Measurements from ENCODE around the gene EHF. TPM values are rescaled to one million over a fixed set of nuclear protein-coding genes. Genes with fewer than 3 reads are reported as not detected.

The EHF gene
- total and polyA plus RNA-seq, 2 experiments from 2014 or later = 5.8 to 9.0 TPM

- H3K79me2 ChIP-seq = peaks cover 88% of the 10 kb centered on the region
- H4K20me1 ChIP-seq (ENCODE audit: insufficient read depth, poor library complexity, severe bottlenecking) = no peaks in the 10 kb centered on the region
- peaks cover 20% of the 10 kb centered on the region for H3K9me3 ChIP-seq (ENCODE audit: low read depth)
- H3K9me2 ChIP-seq (replicated peaks; ENCODE audit: insufficient read depth) = no peaks in the 10 kb centered on the region
- H3K4me2 ChIP-seq = no peak overlapping the region
- no peaks in the 10 kb centered on the region for H3K27me3 ChIP-seq
- peaks cover 5% of the 10 kb centered on the region for H3K36me3 ChIP-seq (replicated peaks; ENCODE audit: insufficient read depth, low read depth)
- no peak overlapping the region for H3K4me3 ChIP-seq
- H3K27ac ChIP-seq = no peak overlapping the region
- H2AFZ ChIP-seq = no peak overlapping the region
- DNase-seq (ENCODE audit: low spot score) = no peak
- no peaks in the 10 kb centered on the region for H3K4me1 ChIP-seq (ENCODE audit: insufficient read depth)
- TF ChIP-seq CTCF (IDR thresholded peaks at IDR 0.05; ENCODE audit: poor library complexity) (no peak), EZH2 (IDR thresholded peaks at IDR 0.05; ENCODE audit: borderline replicate concordance) (no peak), EZH2phosphoT487 (IDR thresholded peaks at IDR 0.05; ENCODE audit: low read depth, severe bottlenecking, unreplicated experiment) (no peak)
These were observed 76.0 kb downstream of the EHF start for GRCh38 chr11:34696862-34697261.

GRCh38 chr11:34706709-34707461 is 86.0 kb downstream of the EHF start:
- H3K9me2 ChIP-seq (replicated peaks; ENCODE audit: insufficient read depth) = no peaks in the 10 kb centered on the region
- 77% methylated on average over 2 of the region's 2 CpGs for WGBS (ENCODE audit: low lambda C conversion rate, missing lambda C conversion rate)
- DNase-seq (ENCODE audit: low spot score) = no peak
- H3K27me3 ChIP-seq = no peaks in the 10 kb centered on the region
- no peaks in the 10 kb centered on the region for H3K4me1 ChIP-seq (ENCODE audit: insufficient read depth)
- H4K20me1 ChIP-seq (ENCODE audit: insufficient read depth, poor library complexity, severe bottlenecking) = no peaks in the 10 kb centered on the region
- TF ChIP-seq EZH2phosphoT487 (IDR thresholded peaks at IDR 0.05; ENCODE audit: low read depth, severe bottlenecking, unreplicated experiment) (no peak), CTCF (IDR thresholded peaks at IDR 0.05; ENCODE audit: poor library complexity) (no peak), EZH2 (IDR thresholded peaks at IDR 0.05; ENCODE audit: borderline replicate concordance) (no peak)
- H3K27ac ChIP-seq = no peak overlapping the region
- no peak overlapping the region for H3K4me2 ChIP-seq
- peaks cover 60% of the 10 kb centered on the region for H3K79me2 ChIP-seq
- no peaks in the 10 kb centered on the region for H3K9me3 ChIP-seq (ENCODE audit: low read depth)
- no peak overlapping the region for H2AFZ ChIP-seq
- no peaks in the 10 kb centered on the region for H3K36me3 ChIP-seq (replicated peaks; ENCODE audit: insufficient read depth, low read depth)
- no peak overlapping the region for H3K4me3 ChIP-seq

- no peaks in the 10 kb centered on the region for H3K36me3 ChIP-seq (replicated peaks; ENCODE audit: insufficient read depth, low read depth)
- DNase-seq (ENCODE audit: low spot score) = no peak
- H3K4me2 ChIP-seq = no peak overlapping the region
- WGBS (ENCODE audit: low lambda C conversion rate, missing lambda C conversion rate) = 94% methylated on average over 3 of the region's 3 CpGs
- H4K20me1 ChIP-seq (ENCODE audit: insufficient read depth, poor library complexity, severe bottlenecking) = no peaks in the 10 kb centered on the region
- no peak overlapping the region for H2AFZ ChIP-seq
- TF ChIP-seq EZH2 (IDR thresholded peaks at IDR 0.05; ENCODE audit: borderline replicate concordance) (no peak), CTCF (IDR thresholded peaks at IDR 0.05; ENCODE audit: poor library complexity) (no peak), EZH2phosphoT487 (IDR thresholded peaks at IDR 0.05; ENCODE audit: low read depth, severe bottlenecking, unreplicated experiment) (no peak)
- H3K27ac ChIP-seq = no peak overlapping the region
- no peaks in the 10 kb centered on the region for H3K9me3 ChIP-seq (ENCODE audit: low read depth)
- H3K4me1 ChIP-seq (ENCODE audit: insufficient read depth) = no peaks in the 10 kb centered on the region
- no peaks in the 10 kb centered on the region for H3K27me3 ChIP-seq
- no peak overlapping the region for H3K4me3 ChIP-seq
- H3K79me2 ChIP-seq = peaks cover 61% of the 10 kb centered on the region
- no peaks in the 10 kb centered on the region for H3K9me2 ChIP-seq (replicated peaks; ENCODE audit: insufficient read depth)
These were observed 86.6 kb downstream of the EHF start for GRCh38 chr11:34707462-34707840.

Other genes starting within 250 kb of the EHF start
- gene CAT, start 182.2 kb upstream of the EHF start, total RNA-seq = 0.24 and 0.47 TPM in 2 replicates
- gene CAT, start 182.2 kb upstream of the EHF start, polyA plus RNA-seq = not detected in 2 replicates
- 0.16 and 0.50 TPM in 2 replicates for gene ELF5, start 107.3 kb upstream of the EHF start, total RNA-seq
- 0.53 and 1.0 TPM in 2 replicates for gene ELF5, start 107.3 kb upstream of the EHF start, polyA plus RNA-seq

Measured in hepatocyte (in vitro differentiated cells).